Mucosa of descending colon (tissue), 3 donors: Measurements from ENCODE around the gene CMYA5. TPM values are rescaled to one million over a fixed set of nuclear protein-coding genes. Genes with fewer than 3 reads are reported as not detected.

Experiments
- ATAC-seq: fragments of 200-7000 bp; cut with Tn5 transposase; one replicate; pipeline ENCODE4 v1.9.1; 2020; ENCODE audit warnings: mild to moderate bottlenecking, moderate library complexity
- DNase-seq, 3 donors: peaks; one replicate each; pipeline ENCODE4 v3.0.0-alpha.2; 2020
- H3K36me3 ChIP-seq: fragments of 200-600 bp; one replicate; pipeline ENCODE4 v1.8.0; 2021; ENCODE audit warnings: low read depth, mild to moderate bottlenecking
- H3K4me1 ChIP-seq: fragments of 200-600 bp; one replicate; pipeline ENCODE4 v1.8.0; 2021; ENCODE audit warnings: low read depth, mild to moderate bottlenecking
- H3K4me3 ChIP-seq: fragments of 200-600 bp; one replicate; pipeline ENCODE4 v1.8.0; 2021; ENCODE audit warnings: mild to moderate bottlenecking
- H3K9me3 ChIP-seq: fragments of 200-600 bp; one replicate; pipeline ENCODE4 v1.8.0; 2021; ENCODE audit warnings: mild to moderate bottlenecking
- CTCF ChIP-seq: fragments of 200-600 bp; IDR thresholded peaks from one replicate; pipeline ENCODE4 v1.8.0; 2022; ENCODE audit warnings: antibody characterized with exemption, mild to moderate bottlenecking
- intact Hi-C, 2 donors: fragments of 100-400 bp; cut with DNase I in 1 of 2; cut with micrococcal nuclease in 1 of 2; formaldehyde crosslinking; loops; one replicate each; pipeline versions ENCODE4 v1.11.0 to v1.11.1; 2022; cut with DNase I, micrococcal nuclease
- total RNA-seq, 3 donors: library from RNA; stranded (reverse); fragmentation: NEBNext Ultra II Directional in 2 of 3; extraction: Animal tissue kit (Norgen Biotek cat#: 25700) in 2 of 3; gene quantifications; one replicate each; pipeline versions ENCODE4 v1.2.1 to v1.2.4, GENCODE V29; 2021 to 2023
- donor health status: DM: no; HTN: no; CAD: no; lungs with moderate emphysema.
- donor health status: DM: no; HTN: no; CAD: no.
- donor health status: DM: no; HTN: yes; CAD: no.

The CMYA5 gene
- total RNA-seq, 3 donors from 2014 or later: 0.55 to 3.3 (median 1.1) TPM

- Histone ChIP-seq H3K4me1 (no peaks in the 10 kb centered on the region), H3K4me3 (no peak overlapping the region), H3K9me3 (no peaks in the 10 kb centered on the region), H3K36me3 (no peaks in the 10 kb centered on the region)
- ATAC-seq (peak; percentile 54), DNase-seq (no peak)
- no peak for TF ChIP-seq CTCF
- intact Hi-C loops: no loop called here
Observed at GRCh38 chr5:79800979-79801827, 111.6 kb downstream of the CMYA5 start.

- no peaks in the 10 kb centered on the region for H3K9me3 ChIP-seq
- TF ChIP-seq CTCF: no peak
- ATAC-seq: no peak
- no peaks in the 10 kb centered on the region for H3K36me3 ChIP-seq
- no peaks in the 10 kb centered on the region for H3K4me1 ChIP-seq
- intact Hi-C loops: no loop called here
- H3K4me3 ChIP-seq: no peak overlapping the region
- peak in 1 of 3 donors; percentile 49 for DNase-seq
Observed at GRCh38 chr5:79802406-79802805, 112.8 kb downstream of the CMYA5 start.

GRCh38 chr5:79803007-79803406 lies 113.4 kb downstream of the CMYA5 start:
- H3K4me1 ChIP-seq: no peaks in the 10 kb centered on the region
- no peaks in the 10 kb centered on the region for H3K9me3 ChIP-seq
- DNase-seq: no peak
- peak; percentile 30 for ATAC-seq
- no peak overlapping the region for H3K4me3 ChIP-seq
- no peaks in the 10 kb centered on the region for H3K36me3 ChIP-seq
- TF ChIP-seq CTCF: no peak
- intact Hi-C loops: no loop called here

GRCh38 chr5:79806741-79807140 lies 117.1 kb downstream of the CMYA5 start:
- TF ChIP-seq CTCF: no peak
- no peak overlapping the region for H3K4me3 ChIP-seq
- no peaks in the 10 kb centered on the region for H3K9me3 ChIP-seq
- no peak for ATAC-seq
- no peaks in the 10 kb centered on the region for H3K4me1 ChIP-seq
- intact Hi-C loops: no loop called here
- DNase-seq: no peak
- H3K36me3 ChIP-seq: no peaks in the 10 kb centered on the region

GRCh38 chr5:79809743-79810142 lies 120.1 kb downstream of the CMYA5 start:
- Histone ChIP-seq H3K4me3 (no peak overlapping the region), H3K4me1 (no peaks in the 10 kb centered on the region), H3K36me3 (no peaks in the 10 kb centered on the region), H3K9me3 (no peaks in the 10 kb centered on the region)
- no peak for ATAC-seq
- no peak for DNase-seq
- no peak for TF ChIP-seq CTCF
- intact Hi-C loops: no loop called here
